HEK293 (cell line): ENCODE results near the gene ZNF284.
A peak's percentile ranks its signal among the peaks of the same experiment; 100 is the strongest.

Experiments used
- EGR2 ChIP-seq: fragments of 450-650 bp; formaldehyde crosslinking; IDR thresholded peaks from 2 replicates; pipeline ENCODE4 v1.5.1; 2016; ENCODE audit warnings: low read depth, missing biosample characterization, missing genetic modification characterization
- KLF9 ChIP-seq: fragments of 450-650 bp; formaldehyde crosslinking; IDR thresholded peaks from 2 replicates; pipeline ENCODE4 v1.5.1; 2016; ENCODE audit warnings: missing biosample characterization, missing genetic modification characterization, low read depth
- OVOL3 ChIP-seq: fragments of 450-650 bp; formaldehyde crosslinking; IDR thresholded peaks from 2 replicates; pipeline ENCODE4 v1.5.1; 2016; ENCODE audit warnings: missing biosample characterization, missing genetic modification characterization
- SCRT2 ChIP-seq: fragments of 450-650 bp; formaldehyde crosslinking; IDR thresholded peaks from 2 replicates; pipeline ENCODE4 v1.5.1; 2016; ENCODE audit warnings: missing biosample characterization, missing genetic modification characterization
- TCF7L2 ChIP-seq: IDR thresholded peaks from 2 replicates; pipeline ENCODE4 v1.6.1; 2011; ENCODE audit warnings: low read depth, mild to moderate bottlenecking, inconsistent platforms, low read length, moderate library complexity, borderline replicate concordance
- ZBTB17 ChIP-seq: fragments of 450-650 bp; formaldehyde crosslinking; IDR thresholded peaks from 2 replicates; pipeline ENCODE4 v1.5.1; 2016; ENCODE audit warnings: missing biosample characterization, missing genetic modification characterization
- ZNF133 ChIP-seq: fragments of 450-650 bp; formaldehyde crosslinking; IDR thresholded peaks from 2 replicates; pipeline ENCODE4 v1.5.1; 2016; ENCODE audit warnings: missing biosample characterization, missing genetic modification characterization
- ZNF169 ChIP-seq: fragments of 450-650 bp; formaldehyde crosslinking; IDR thresholded peaks from 2 replicates; pipeline ENCODE4 v1.5.1; 2016; ENCODE audit warnings: missing biosample characterization, missing genetic modification characterization
- ZNF184 ChIP-seq: fragments of 450-650 bp; IDR thresholded peaks from 2 replicates; pipeline ENCODE4 v1.5.1; 2018; ENCODE audit warnings: missing biosample characterization, mild to moderate bottlenecking, missing genetic modification characterization
- ZNF214 ChIP-seq: fragments of 450-650 bp; formaldehyde crosslinking; IDR thresholded peaks from 2 replicates; pipeline ENCODE4 v1.5.1; 2017; ENCODE audit warnings: missing biosample characterization, mild to moderate bottlenecking, missing genetic modification characterization, borderline replicate concordance
- ZNF239 ChIP-seq: fragments of 450-650 bp; formaldehyde crosslinking; IDR thresholded peaks from 2 replicates; pipeline ENCODE4 v1.5.1; 2016; ENCODE audit warnings: missing biosample characterization, missing genetic modification characterization
- ZNF324 ChIP-seq: fragments of 450-650 bp; formaldehyde crosslinking; IDR thresholded peaks from 2 replicates; pipeline ENCODE4 v1.5.1; 2016; ENCODE audit warnings: missing biosample characterization, missing genetic modification characterization
- ZNF561 ChIP-seq: fragments of 450-650 bp; IDR thresholded peaks from 2 replicates; pipeline ENCODE4 v1.5.1; 2018; ENCODE audit warnings: missing biosample characterization, missing genetic modification characterization, borderline replicate concordance
- ZNF660 ChIP-seq: fragments of 450-650 bp; IDR thresholded peaks from 2 replicates; pipeline ENCODE4 v1.5.1; 2018; ENCODE audit warnings: missing biosample characterization, mild to moderate bottlenecking, missing genetic modification characterization
- ZNF664 ChIP-seq: fragments of 450-650 bp; formaldehyde crosslinking; IDR thresholded peaks from 2 replicates; pipeline ENCODE4 v1.5.1; 2016; ENCODE audit warnings: missing biosample characterization, missing genetic modification characterization
- ZNF776 ChIP-seq: fragments of 450-650 bp; formaldehyde crosslinking; IDR thresholded peaks from 2 replicates; pipeline ENCODE4 v1.5.0; 2017; ENCODE audit warnings: missing biosample characterization, missing genetic modification characterization, borderline replicate concordance
- ZNF791 ChIP-seq: fragments of 450-650 bp; formaldehyde crosslinking; IDR thresholded peaks from 2 replicates; pipeline ENCODE4 v1.5.1; 2016; ENCODE audit warnings: missing biosample characterization, missing genetic modification characterization
- ZSCAN30 ChIP-seq: fragments of 450-650 bp; IDR thresholded peaks from 2 replicates; pipeline ENCODE4 v1.5.1; 2018; ENCODE audit warnings: missing biosample characterization, mild to moderate bottlenecking, missing genetic modification characterization, moderate library complexity
- TF ChIP-seq, protein P1 (sequence below): fragments of 450-650 bp; formaldehyde crosslinking; IDR thresholded peaks from 2 replicates; pipeline ENCODE4 v1.5.1; 2016; ENCODE audit warnings: missing biosample characterization, missing genetic modification characterization
- TF ChIP-seq, protein P2 (sequence below): fragments of 450-650 bp; IDR thresholded peaks from 2 replicates; pipeline ENCODE4 v1.5.1; 2018; ENCODE audit warnings: missing biosample characterization, mild to moderate bottlenecking, missing genetic modification characterization
- TF ChIP-seq, protein P3 (sequence below): fragments of 450-650 bp; formaldehyde crosslinking; IDR thresholded peaks from 2 replicates; pipeline ENCODE4 v1.5.1; 2016; ENCODE audit warnings: missing biosample characterization, missing genetic modification characterization
- TF ChIP-seq, protein P4 (sequence below): fragments of 450-650 bp; formaldehyde crosslinking; IDR thresholded peaks from 2 replicates; pipeline ENCODE4 v1.5.1; 2017; ENCODE audit warnings: missing biosample characterization, missing genetic modification characterization
- TF ChIP-seq, protein P5 (sequence below): fragments of 450-650 bp; formaldehyde crosslinking; IDR thresholded peaks from 2 replicates; pipeline ENCODE4 v1.5.1; 2017; ENCODE audit warnings: missing biosample characterization, missing genetic modification characterization
- TF ChIP-seq, protein P6 (sequence below): fragments of 450-650 bp; formaldehyde crosslinking; optimal IDR thresholded peaks from 2 replicates; pipeline ENCODE3; 2016; ENCODE audit warnings: missing biosample characterization, mild to moderate bottlenecking, missing genetic modification characterization
- TF ChIP-seq, protein P7 (sequence below): fragments of 450-650 bp; formaldehyde crosslinking; conservative IDR thresholded peaks from 2 replicates; pipeline ENCODE4 v1.5.1; 2016; ENCODE audit warnings: low read depth, missing biosample characterization, missing genetic modification characterization

Gene ZNF284

DNA sequence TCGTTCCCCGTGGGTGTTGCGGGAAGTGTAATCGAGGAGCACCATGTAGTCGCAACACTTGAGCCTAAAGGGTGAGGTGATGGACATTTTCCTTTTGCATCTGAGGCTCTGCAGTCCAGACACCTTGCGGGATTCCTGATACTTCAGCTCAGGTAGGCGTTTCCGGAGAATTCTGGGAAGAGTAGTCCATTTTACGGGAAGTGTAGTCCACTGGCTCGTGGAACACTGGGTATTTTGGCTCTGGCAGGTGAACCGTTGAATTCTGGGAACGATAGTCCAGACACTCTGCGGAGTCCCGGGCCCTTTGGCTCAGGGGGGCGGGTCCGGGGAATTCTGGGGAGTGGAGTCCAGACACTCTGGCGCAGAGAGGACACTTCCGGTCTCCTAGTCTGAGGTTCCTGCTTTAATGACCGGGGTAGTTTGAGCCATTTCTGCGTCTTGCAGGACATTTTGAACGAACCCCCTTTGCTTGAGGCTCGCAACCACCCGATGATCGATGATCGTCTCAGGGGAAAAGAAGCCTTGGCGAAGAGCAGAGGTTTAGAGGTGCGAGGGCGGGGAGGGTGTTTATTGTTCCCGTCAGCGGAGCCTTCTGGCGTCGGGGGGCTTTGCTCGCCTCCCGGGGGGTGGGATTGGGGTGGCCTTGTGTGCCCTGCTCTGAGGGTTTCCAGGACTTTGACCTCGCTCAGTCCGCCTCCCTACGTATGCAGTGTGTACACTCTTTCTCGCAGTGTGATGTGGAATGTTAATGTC lies 20.1 kb upstream of the ZNF284 start, which contains the start of gene ZNF223 (continued):
- TF ChIP-seq, protein P1, sequence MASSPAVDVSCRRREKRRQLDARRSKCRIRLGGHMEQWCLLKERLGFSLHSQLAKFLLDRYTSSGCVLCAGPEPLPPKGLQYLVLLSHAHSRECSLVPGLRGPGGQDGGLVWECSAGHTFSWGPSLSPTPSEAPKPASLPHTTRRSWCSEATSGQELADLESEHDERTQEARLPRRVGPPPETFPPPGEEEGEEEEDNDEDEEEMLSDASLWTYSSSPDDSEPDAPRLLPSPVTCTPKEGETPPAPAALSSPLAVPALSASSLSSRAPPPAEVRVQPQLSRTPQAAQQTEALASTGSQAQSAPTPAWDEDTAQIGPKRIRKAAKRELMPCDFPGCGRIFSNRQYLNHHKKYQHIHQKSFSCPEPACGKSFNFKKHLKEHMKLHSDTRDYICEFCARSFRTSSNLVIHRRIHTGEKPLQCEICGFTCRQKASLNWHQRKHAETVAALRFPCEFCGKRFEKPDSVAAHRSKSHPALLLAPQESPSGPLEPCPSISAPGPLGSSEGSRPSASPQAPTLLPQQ (tag by site-specific recombination), result 0 out of 2 replicates have a peak, but pooled peaks have one; percentile 57
- TF ChIP-seq, protein P2, sequence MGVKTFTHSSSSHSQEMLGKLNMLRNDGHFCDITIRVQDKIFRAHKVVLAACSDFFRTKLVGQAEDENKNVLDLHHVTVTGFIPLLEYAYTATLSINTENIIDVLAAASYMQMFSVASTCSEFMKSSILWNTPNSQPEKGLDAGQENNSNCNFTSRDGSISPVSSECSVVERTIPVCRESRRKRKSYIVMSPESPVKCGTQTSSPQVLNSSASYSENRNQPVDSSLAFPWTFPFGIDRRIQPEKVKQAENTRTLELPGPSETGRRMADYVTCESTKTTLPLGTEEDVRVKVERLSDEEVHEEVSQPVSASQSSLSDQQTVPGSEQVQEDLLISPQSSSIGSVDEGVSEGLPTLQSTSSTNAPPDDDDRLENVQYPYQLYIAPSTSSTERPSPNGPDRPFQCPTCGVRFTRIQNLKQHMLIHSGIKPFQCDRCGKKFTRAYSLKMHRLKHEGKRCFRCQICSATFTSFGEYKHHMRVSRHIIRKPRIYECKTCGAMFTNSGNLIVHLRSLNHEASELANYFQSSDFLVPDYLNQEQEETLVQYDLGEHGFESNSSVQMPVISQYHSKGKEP, result peak; percentile 43
- TF ChIP-seq ZNF214 (no peak; the same call in 1 of the 2 replicates), TCF7L2 (no peak), OVOL3 (tag by site-specific recombination) (no peak), ZNF664 (tag by site-specific recombination) (0 out of 2 replicates have a peak, but pooled peaks have one; percentile 7), ZNF133 (tag by site-specific recombination) (no peak), ZNF561 (tag by site-specific recombination) (peak; percentile 47; the same call in 1 of the 2 replicates), ZNF184 (tag by site-specific recombination) (no peak), ZSCAN30 (tag by site-specific recombination) (0 out of 2 replicates have a peak, but pooled peaks have one; percentile 7), ZNF776 (tag by site-specific recombination) (no peak), KLF9 (tag by site-specific recombination) (peak; percentile 88), ZNF324 (tag by site-specific recombination) (peak; percentile 72; the same call in 1 of the 2 replicates), ZNF169 (tag by site-specific recombination) (no peak), SCRT2 (tag by site-specific recombination) (peak; percentile 97), ZNF239 (tag by site-specific recombination) (0 out of 2 replicates have a peak, but pooled peaks have one; percentile 31), ZNF791 (tag by site-specific recombination) (peak; percentile 12; the same call in 1 of the 2 replicates), ZNF660 (peak; percentile 94), ZBTB17 (tag by site-specific recombination) (peak; percentile 100), EGR2 (tag by site-specific recombination) (peak; percentile 85)
- TF ChIP-seq, protein P3, sequence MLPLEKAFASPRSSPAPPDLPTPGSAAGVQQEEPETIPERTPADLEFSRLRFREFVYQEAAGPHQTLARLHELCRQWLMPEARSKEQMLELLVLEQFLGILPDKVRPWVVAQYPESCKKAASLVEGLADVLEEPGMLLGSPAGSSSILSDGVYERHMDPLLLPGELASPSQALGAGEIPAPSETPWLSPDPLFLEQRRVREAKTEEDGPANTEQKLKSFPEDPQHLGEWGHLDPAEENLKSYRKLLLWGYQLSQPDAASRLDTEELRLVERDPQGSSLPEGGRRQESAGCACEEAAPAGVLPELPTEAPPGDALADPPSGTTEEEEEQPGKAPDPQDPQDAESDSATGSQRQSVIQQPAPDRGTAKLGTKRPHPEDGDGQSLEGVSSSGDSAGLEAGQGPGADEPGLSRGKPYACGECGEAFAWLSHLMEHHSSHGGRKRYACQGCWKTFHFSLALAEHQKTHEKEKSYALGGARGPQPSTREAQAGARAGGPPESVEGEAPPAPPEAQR (tag by site-specific recombination), result no peak
- TF ChIP-seq, protein P4, sequence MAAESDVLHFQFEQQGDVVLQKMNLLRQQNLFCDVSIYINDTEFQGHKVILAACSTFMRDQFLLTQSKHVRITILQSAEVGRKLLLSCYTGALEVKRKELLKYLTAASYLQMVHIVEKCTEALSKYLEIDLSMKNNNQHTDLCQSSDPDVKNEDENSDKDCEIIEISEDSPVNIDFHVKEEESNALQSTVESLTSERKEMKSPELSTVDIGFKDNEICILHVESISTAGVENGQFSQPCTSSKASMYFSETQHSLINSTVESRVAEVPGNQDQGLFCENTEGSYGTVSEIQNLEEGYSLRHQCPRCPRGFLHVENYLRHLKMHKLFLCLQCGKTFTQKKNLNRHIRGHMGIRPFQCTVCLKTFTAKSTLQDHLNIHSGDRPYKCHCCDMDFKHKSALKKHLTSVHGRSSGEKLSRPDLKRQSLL (tag by site-specific recombination), result peak; percentile 83; the same call in 1 of the 2 replicates
- TF ChIP-seq, protein P5, sequence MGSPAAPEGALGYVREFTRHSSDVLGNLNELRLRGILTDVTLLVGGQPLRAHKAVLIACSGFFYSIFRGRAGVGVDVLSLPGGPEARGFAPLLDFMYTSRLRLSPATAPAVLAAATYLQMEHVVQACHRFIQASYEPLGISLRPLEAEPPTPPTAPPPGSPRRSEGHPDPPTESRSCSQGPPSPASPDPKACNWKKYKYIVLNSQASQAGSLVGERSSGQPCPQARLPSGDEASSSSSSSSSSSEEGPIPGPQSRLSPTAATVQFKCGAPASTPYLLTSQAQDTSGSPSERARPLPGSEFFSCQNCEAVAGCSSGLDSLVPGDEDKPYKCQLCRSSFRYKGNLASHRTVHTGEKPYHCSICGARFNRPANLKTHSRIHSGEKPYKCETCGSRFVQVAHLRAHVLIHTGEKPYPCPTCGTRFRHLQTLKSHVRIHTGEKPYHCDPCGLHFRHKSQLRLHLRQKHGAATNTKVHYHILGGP (tag by site-specific recombination), result no peak
- TF ChIP-seq, protein P6, sequence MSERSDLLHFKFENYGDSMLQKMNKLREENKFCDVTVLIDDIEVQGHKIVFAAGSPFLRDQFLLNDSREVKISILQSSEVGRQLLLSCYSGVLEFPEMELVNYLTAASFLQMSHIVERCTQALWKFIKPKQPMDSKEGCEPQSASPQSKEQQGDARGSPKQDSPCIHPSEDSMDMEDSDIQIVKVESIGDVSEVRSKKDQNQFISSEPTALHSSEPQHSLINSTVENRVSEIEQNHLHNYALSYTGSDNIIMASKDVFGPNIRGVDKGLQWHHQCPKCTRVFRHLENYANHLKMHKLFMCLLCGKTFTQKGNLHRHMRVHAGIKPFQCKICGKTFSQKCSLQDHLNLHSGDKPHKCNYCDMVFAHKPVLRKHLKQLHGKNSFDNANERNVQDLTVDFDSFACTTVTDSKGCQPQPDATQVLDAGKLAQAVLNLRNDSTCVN (tag by site-specific recombination), result peak; percentile 36
- TF ChIP-seq, protein P7, sequence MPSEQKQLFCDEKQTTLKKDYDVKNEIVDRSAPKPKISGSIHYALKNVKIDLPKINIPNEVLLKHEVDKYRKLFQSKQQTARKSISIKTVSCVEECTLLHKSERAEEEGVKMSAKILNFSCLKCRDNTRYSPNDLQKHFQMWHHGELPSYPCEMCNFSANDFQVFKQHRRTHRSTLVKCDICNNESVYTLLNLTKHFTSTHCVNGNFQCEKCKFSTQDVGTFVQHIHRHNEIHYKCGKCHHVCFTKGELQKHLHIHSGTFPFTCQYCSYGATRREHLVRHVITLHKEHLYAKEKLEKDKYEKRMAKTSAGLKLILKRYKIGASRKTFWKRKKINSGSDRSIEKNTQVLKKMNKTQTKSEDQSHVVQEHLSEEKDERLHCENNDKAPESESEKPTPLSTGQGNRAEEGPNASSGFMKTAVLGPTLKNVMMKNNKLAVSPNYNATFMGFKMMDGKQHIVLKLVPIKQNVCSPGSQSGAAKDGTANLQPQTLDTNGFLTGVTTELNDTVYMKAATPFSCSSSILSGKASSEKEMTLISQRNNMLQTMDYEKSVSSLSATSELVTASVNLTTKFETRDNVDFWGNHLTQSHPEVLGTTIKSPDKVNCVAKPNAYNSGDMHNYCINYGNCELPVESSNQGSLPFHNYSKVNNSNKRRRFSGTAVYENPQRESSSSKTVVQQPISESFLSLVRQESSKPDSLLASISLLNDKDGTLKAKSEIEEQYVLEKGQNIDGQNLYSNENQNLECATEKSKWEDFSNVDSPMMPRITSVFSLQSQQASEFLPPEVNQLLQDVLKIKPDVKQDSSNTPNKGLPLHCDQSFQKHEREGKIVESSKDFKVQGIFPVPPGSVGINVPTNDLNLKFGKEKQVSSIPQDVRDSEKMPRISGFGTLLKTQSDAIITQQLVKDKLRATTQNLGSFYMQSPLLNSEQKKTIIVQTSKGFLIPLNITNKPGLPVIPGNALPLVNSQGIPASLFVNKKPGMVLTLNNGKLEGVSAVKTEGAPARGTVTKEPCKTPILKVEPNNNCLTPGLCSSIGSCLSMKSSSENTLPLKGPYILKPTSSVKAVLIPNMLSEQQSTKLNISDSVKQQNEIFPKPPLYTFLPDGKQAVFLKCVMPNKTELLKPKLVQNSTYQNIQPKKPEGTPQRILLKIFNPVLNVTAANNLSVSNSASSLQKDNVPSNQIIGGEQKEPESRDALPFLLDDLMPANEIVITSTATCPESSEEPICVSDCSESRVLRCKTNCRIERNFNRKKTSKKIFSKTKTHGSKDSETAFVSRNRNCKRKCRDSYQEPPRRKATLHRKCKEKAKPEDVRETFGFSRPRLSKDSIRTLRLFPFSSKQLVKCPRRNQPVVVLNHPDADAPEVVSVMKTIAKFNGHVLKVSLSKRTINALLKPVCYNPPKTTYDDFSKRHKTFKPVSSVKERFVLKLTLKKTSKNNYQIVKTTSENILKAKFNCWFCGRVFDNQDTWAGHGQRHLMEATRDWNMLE (tag by site-specific recombination), result peak; percentile 100
